ENCODE results near the gene KLHL3.

KLHL3 gene

GRCh38 chr5:137617528-137618205 lies 118.2 kb downstream of the KLHL3 start:
- H3K4me1 ChIP-seq (ENCODE audit: control insufficient read depth, insufficient read depth, low read length): no peaks in the 10 kb centered on the region
- H3K4me3 ChIP-seq (ENCODE audit: low read length): no peak overlapping the region
- H3K27ac ChIP-seq (ENCODE audit: low read depth, low read length): no peak overlapping the region
- H3K36me3 ChIP-seq (ENCODE audit: control insufficient read depth, insufficient read depth, low read length): no peaks in the 10 kb centered on the region
- no peaks in the 10 kb centered on the region for H3K27me3 ChIP-seq (ENCODE audit: control insufficient read depth, insufficient read depth, low read length)
- H3K9ac ChIP-seq (ENCODE audit: low read length): no peak overlapping the region

- H3K4me1 ChIP-seq (ENCODE audit: control insufficient read depth, insufficient read depth, low read length): no peaks in the 10 kb centered on the region
- H3K9ac ChIP-seq (ENCODE audit: low read length): no peak overlapping the region
- no peak overlapping the region for H3K27ac ChIP-seq (ENCODE audit: low read depth, low read length)
These were observed 119.8 kb downstream of the KLHL3 start for GRCh38 chr5:137616046-137616445.

GRCh38 chr5:137615171-137615775 lies 120.6 kb downstream of the KLHL3 start:
- Histone ChIP-seq H3K9ac (ENCODE audit: low read length) (no peak overlapping the region), H3K4me3 (ENCODE audit: low read length) (no peak overlapping the region), H3K27ac (ENCODE audit: low read depth, low read length) (no peak overlapping the region), H3K27me3 (ENCODE audit: control insufficient read depth, insufficient read depth, low read length) (no peaks in the 10 kb centered on the region), H3K4me1 (ENCODE audit: control insufficient read depth, insufficient read depth, low read length) (no peaks in the 10 kb centered on the region), H3K36me3 (ENCODE audit: control insufficient read depth, insufficient read depth, low read length) (no peaks in the 10 kb centered on the region)

More at GRCh38 chr5:137616046-137616445, 119.8 kb downstream of the KLHL3 start:
- Histone ChIP-seq H3K27me3 (ENCODE audit: control insufficient read depth, insufficient read depth, low read length) (no peaks in the 10 kb centered on the region), H3K4me3 (ENCODE audit: low read length) (no peak overlapping the region), H3K36me3 (ENCODE audit: control insufficient read depth, insufficient read depth, low read length) (no peaks in the 10 kb centered on the region)

GRCh38 chr5:137613554-137614265 lies 122.2 kb downstream of the KLHL3 start:
- H3K27me3 ChIP-seq (ENCODE audit: control insufficient read depth, insufficient read depth, low read length): no peaks in the 10 kb centered on the region
- no peaks in the 10 kb centered on the region for H3K4me1 ChIP-seq (ENCODE audit: control insufficient read depth, insufficient read depth, low read length)
- H3K36me3 ChIP-seq (ENCODE audit: control insufficient read depth, insufficient read depth, low read length): no peaks in the 10 kb centered on the region
- H3K27ac ChIP-seq (ENCODE audit: low read depth, low read length): no peak overlapping the region
- H3K4me3 ChIP-seq (ENCODE audit: low read length): no peak overlapping the region
- H3K9ac ChIP-seq (ENCODE audit: low read length): no peak overlapping the region

GRCh38 chr5:137612576-137612975 lies 123.3 kb downstream of the KLHL3 start:
- Histone ChIP-seq H3K27ac (ENCODE audit: low read depth, low read length) (no peak overlapping the region), H3K9ac (ENCODE audit: low read length) (no peak overlapping the region), H3K4me1 (ENCODE audit: control insufficient read depth, insufficient read depth, low read length) (no peaks in the 10 kb centered on the region), H3K27me3 (ENCODE audit: control insufficient read depth, insufficient read depth, low read length) (no peaks in the 10 kb centered on the region), H3K4me3 (ENCODE audit: low read length) (no peak overlapping the region), H3K36me3 (ENCODE audit: control insufficient read depth, insufficient read depth, low read length) (no peaks in the 10 kb centered on the region)

- Histone ChIP-seq H3K36me3 (ENCODE audit: control insufficient read depth, insufficient read depth, low read length) (no peaks in the 10 kb centered on the region), H3K27ac (ENCODE audit: low read depth, low read length) (no peak overlapping the region), H3K27me3 (ENCODE audit: control insufficient read depth, insufficient read depth, low read length) (no peaks in the 10 kb centered on the region), H3K4me3 (ENCODE audit: low read length) (no peak overlapping the region), H3K4me1 (ENCODE audit: control insufficient read depth, insufficient read depth, low read length) (no peaks in the 10 kb centered on the region), H3K9ac (ENCODE audit: low read length) (no peak overlapping the region)
These were observed 124.0 kb downstream of the KLHL3 start for GRCh38 chr5:137611794-137612435.

GRCh38 chr5:137611011-137611580 lies 124.8 kb downstream of the KLHL3 start:
- Histone ChIP-seq H3K4me3 (ENCODE audit: low read length) (no peak overlapping the region), H3K4me1 (ENCODE audit: control insufficient read depth, insufficient read depth, low read length) (no peaks in the 10 kb centered on the region), H3K9ac (ENCODE audit: low read length) (no peak overlapping the region), H3K36me3 (ENCODE audit: control insufficient read depth, insufficient read depth, low read length) (no peaks in the 10 kb centered on the region), H3K27me3 (ENCODE audit: control insufficient read depth, insufficient read depth, low read length) (no peaks in the 10 kb centered on the region), H3K27ac (ENCODE audit: low read depth, low read length) (no peak overlapping the region)

GRCh38 chr5:137610598-137610997 lies 125.3 kb downstream of the KLHL3 start:
- Histone ChIP-seq H3K27me3 (ENCODE audit: control insufficient read depth, insufficient read depth, low read length) (no peaks in the 10 kb centered on the region), H3K9ac (ENCODE audit: low read length) (no peak overlapping the region), H3K4me3 (ENCODE audit: low read length) (no peak overlapping the region), H3K27ac (ENCODE audit: low read depth, low read length) (no peak overlapping the region), H3K4me1 (ENCODE audit: control insufficient read depth, insufficient read depth, low read length) (no peaks in the 10 kb centered on the region), H3K36me3 (ENCODE audit: control insufficient read depth, insufficient read depth, low read length) (no peaks in the 10 kb centered on the region)

- Histone ChIP-seq H3K4me1 (ENCODE audit: control insufficient read depth, insufficient read depth, low read length) (no peaks in the 10 kb centered on the region), H3K27me3 (ENCODE audit: control insufficient read depth, insufficient read depth, low read length) (no peaks in the 10 kb centered on the region), H3K9ac (ENCODE audit: low read length) (no peak overlapping the region), H3K27ac (ENCODE audit: low read depth, low read length) (no peak overlapping the region), H3K36me3 (ENCODE audit: control insufficient read depth, insufficient read depth, low read length) (no peaks in the 10 kb centered on the region), H3K4me3 (ENCODE audit: low read length) (no peak overlapping the region)
These were observed 126.8 kb downstream of the KLHL3 start for GRCh38 chr5:137609127-137609526.

- no peak overlapping the region for H3K4me3 ChIP-seq (ENCODE audit: low read length)
- H3K27ac ChIP-seq (ENCODE audit: low read depth, low read length): no peak overlapping the region
- H3K4me1 ChIP-seq (ENCODE audit: control insufficient read depth, insufficient read depth, low read length): no peaks in the 10 kb centered on the region
- H3K27me3 ChIP-seq (ENCODE audit: control insufficient read depth, insufficient read depth, low read length): no peaks in the 10 kb centered on the region
- no peak overlapping the region for H3K9ac ChIP-seq (ENCODE audit: low read length)
- H3K36me3 ChIP-seq (ENCODE audit: control insufficient read depth, insufficient read depth, low read length): no peaks in the 10 kb centered on the region
These were observed 128.1 kb downstream of the KLHL3 start for GRCh38 chr5:137607771-137608170.

GRCh38 chr5:137606401-137606800 lies 129.5 kb downstream of the KLHL3 start:
- Histone ChIP-seq H3K4me3 (ENCODE audit: low read length) (no peak overlapping the region), H3K27ac (ENCODE audit: low read depth, low read length) (no peak overlapping the region), H3K27me3 (ENCODE audit: control insufficient read depth, insufficient read depth, low read length) (no peaks in the 10 kb centered on the region), H3K9ac (ENCODE audit: low read length) (no peak overlapping the region), H3K4me1 (ENCODE audit: control insufficient read depth, insufficient read depth, low read length) (no peaks in the 10 kb centered on the region), H3K36me3 (ENCODE audit: control insufficient read depth, insufficient read depth, low read length) (no peaks in the 10 kb centered on the region)

GRCh38 chr5:137605411-137605810 lies 130.5 kb downstream of the KLHL3 start:
- H3K36me3 ChIP-seq (ENCODE audit: control insufficient read depth, insufficient read depth, low read length): no peaks in the 10 kb centered on the region
- no peak overlapping the region for H3K4me3 ChIP-seq (ENCODE audit: low read length)
- no peak overlapping the region for H3K27ac ChIP-seq (ENCODE audit: low read depth, low read length)
- no peaks in the 10 kb centered on the region for H3K4me1 ChIP-seq (ENCODE audit: control insufficient read depth, insufficient read depth, low read length)
- no peaks in the 10 kb centered on the region for H3K27me3 ChIP-seq (ENCODE audit: control insufficient read depth, insufficient read depth, low read length)
- no peak overlapping the region for H3K9ac ChIP-seq (ENCODE audit: low read length)
